Measurements from ENCODE around the gene TMEM272.

DNA sequence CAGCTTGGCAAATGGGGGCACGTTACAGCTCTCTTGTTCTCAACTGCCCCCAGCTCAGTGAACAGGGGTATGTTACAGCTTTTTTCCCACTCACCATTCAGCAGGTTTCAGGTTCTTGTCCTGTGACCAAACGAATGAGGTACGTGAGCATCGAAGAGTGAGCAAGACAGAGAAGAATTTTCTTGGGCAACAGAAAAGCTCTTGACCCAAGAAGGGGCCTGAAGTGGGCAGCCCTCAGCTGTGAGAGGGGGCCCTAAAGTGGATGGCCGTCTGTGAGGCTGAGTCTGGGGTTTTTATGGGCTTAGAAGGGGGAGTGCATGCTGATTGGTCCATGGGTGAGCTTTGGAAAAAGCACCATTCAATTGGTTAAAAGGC, 38.2 kb upstream of the TMEM272 start:
- TF ChIP-seq, protein P1, sequence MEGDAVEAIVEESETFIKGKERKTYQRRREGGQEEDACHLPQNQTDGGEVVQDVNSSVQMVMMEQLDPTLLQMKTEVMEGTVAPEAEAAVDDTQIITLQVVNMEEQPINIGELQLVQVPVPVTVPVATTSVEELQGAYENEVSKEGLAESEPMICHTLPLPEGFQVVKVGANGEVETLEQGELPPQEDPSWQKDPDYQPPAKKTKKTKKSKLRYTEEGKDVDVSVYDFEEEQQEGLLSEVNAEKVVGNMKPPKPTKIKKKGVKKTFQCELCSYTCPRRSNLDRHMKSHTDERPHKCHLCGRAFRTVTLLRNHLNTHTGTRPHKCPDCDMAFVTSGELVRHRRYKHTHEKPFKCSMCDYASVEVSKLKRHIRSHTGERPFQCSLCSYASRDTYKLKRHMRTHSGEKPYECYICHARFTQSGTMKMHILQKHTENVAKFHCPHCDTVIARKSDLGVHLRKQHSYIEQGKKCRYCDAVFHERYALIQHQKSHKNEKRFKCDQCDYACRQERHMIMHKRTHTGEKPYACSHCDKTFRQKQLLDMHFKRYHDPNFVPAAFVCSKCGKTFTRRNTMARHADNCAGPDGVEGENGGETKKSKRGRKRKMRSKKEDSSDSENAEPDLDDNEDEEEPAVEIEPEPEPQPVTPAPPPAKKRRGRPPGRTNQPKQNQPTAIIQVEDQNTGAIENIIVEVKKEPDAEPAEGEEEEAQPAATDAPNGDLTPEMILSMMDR (IDR thresholded peaks at IDR 0.05), result no peak
- TF ChIP-seq POLR2A (IDR thresholded peaks at IDR 0.05), result no peak

Measured in Peyer's patch (tissue), 4 donors.